GM18867 (cell line): ENCODE results near the gene CPVL.
"Not testable (repeated sequence)": the region's sequence is repeated elsewhere in the genome, so short reads cannot be mapped to it uniquely, and the experiment has no call there.

Experiments used
- ATAC-seq: cut with Tn5 transposase; IDR thresholded peaks from one replicate; pipeline ENCODE4 v1.9.1; 2021; ENCODE audit warnings: mild to moderate bottlenecking, moderate library complexity; ENCODE audit not compliant: unreplicated experiment

The CPVL gene

GRCh38 chr7:29095631-29096445 lies 50.5 kb downstream of the CPVL start:
- ATAC-seq: no peak

GRCh38 chr7:29093091-29093490 lies 53.2 kb downstream of the CPVL start:
- ATAC-seq: not testable (repeated sequence)

- ATAC-seq: peak; percentile 87
Observed at GRCh38 chr7:29091715-29092114, 54.6 kb downstream of the CPVL start.

GRCh38 chr7:29090836-29091601 lies 55.3 kb downstream of the CPVL start:
- no peak for ATAC-seq

GRCh38 chr7:29090151-29090805 lies 56.1 kb downstream of the CPVL start:
- no peak for ATAC-seq

- no peak for ATAC-seq
Observed at GRCh38 chr7:29087840-29088170, 58.5 kb downstream of the CPVL start.

GRCh38 chr7:29086545-29086944 lies 59.8 kb downstream of the CPVL start:
- ATAC-seq: no peak

- ATAC-seq: peak; percentile 62
Observed at GRCh38 chr7:29084832-29085231, 61.5 kb downstream of the CPVL start.

GRCh38 chr7:29080803-29081202 lies 65.5 kb downstream of the CPVL start:
- no peak for ATAC-seq

- ATAC-seq: no peak
Observed at GRCh38 chr7:29078311-29079260, 67.8 kb downstream of the CPVL start.

GRCh38 chr7:29077854-29078253 lies 68.5 kb downstream of the CPVL start:
- no peak for ATAC-seq

GRCh38 chr7:29077176-29077575 lies 69.2 kb downstream of the CPVL start:
- ATAC-seq: no peak

GRCh38 chr7:29076631-29077030 lies 69.7 kb downstream of the CPVL start:
- ATAC-seq: no peak

GRCh38 chr7:29075606-29076005 lies 70.7 kb downstream of the CPVL start:
- ATAC-seq: no peak

- no peak for ATAC-seq
Observed at GRCh38 chr7:29071203-29071874, 75.0 kb downstream of the CPVL start.

- no peak for ATAC-seq
Observed at GRCh38 chr7:29066641-29067040, 79.7 kb downstream of the CPVL start.

- ATAC-seq: no peak
Observed at GRCh38 chr7:29065181-29065857, 81.0 kb downstream of the CPVL start.

- ATAC-seq: no peak
Observed at GRCh38 chr7:29063872-29064271, 82.5 kb downstream of the CPVL start.

GRCh38 chr7:29063236-29063635 lies 83.1 kb downstream of the CPVL start:
- ATAC-seq: no peak
